NCI-H128 (cell line): Measurements from ENCODE around the gene WRAP73.

Source experiments
- DNase-seq: peaks from one replicate; lab custom pipeline; 2025; ENCODE audit not compliant: unreplicated experiment; lab: John Stamatoyannopoulos, UW

WRAP73 gene

DNA sequence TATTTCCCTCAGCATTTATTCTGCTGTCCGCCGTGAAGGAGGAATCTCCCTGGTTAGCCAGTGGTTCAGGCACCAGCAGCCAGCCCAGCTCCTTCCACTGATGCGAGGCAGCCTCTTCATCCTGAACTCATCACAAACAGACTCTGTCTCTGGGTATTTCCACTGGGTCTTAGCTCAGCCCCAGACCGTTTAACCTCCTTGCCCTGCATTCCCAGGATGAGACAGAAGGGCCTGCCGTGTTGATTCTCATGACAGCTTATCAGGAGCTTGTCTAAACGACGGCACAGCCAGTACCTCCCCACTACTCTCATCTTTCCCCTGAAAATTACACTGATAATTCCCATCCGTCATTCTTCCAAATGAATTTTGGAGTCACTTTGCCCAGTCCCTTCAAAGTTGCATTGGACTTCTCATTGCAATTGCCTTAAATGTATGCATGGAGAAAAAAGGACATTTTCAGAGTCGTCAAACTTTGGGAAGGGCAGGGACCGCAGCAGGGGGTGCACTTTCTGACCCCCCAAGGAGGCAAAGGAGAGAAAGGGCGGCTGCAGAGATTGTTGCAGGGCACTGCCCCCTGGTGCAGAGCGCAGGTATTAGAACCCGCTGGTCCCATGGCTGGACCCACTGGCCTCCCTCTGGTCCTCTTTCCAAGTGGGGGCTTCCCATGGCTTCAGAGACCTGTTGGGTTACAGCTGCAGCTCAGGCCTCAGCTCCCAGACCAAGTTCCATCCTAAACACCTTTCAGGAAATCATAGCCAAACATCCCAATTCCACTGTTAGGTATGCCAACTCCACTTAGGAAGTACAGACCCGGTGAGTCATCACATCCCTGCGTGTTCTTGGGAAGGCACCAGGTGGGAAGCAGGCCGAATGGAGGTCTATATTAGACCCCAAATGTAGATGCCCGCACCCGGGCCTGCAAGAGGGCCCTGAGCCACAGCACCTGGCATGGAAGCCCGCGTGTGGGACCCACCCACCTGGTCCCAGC lies 34.9 kb downstream of the WRAP73 start:
- DNase-seq = peak; percentile 12

- DNase-seq = no peak
These were observed 37.8 kb downstream of the WRAP73 start for GRCh38 chr1:3612123-3612522.

DNA sequence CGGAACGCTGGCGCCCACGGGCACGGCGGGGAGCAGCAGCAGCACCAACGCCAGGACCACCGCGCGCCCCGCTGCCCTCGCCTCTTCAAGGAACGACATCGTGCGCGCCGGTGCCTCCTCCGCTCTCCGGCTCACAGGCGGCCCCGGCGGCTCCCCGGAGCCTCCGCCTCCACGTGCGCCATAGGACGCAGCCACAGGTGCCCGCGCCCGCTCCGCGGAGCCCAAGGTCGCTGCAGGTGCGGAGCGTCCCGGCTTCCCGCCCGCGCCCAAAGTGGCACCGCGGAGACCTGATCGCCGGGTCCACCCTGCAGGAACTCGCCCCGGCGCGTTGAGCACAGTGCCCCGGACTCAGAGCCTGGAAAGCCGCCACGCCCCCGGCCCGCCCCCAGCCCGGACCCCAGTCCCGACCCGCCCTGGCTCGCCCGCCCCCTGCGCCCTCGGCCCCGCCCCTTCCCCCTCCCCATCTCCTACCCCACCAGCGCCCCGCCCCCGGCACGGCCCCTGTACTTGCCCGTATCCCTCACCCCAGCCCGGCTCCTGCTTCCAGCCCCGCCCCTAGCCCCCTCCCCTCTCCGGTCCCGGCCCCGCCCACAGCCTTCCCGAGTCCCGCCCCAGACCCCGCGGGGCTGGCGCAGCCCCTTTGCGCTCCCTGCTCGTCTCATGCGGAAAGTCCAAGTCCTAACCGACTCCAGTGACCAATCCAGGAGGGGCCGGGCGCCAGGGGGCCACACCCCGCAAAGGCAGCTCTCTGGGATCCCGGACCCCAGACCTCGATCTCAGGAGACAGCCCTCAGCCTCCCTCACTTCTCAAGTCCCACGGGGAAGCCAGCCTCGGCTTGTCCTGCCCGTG lies 38.5 kb downstream of the WRAP73 start, which contains the start of gene MEGF6:
MEGF6 (minus strand) TSS at position 339 of the 850 bp plus-strand sequence; CDS start at position 99, 240 bp downstream.
- peak; percentile 38 for DNase-seq

DNA sequence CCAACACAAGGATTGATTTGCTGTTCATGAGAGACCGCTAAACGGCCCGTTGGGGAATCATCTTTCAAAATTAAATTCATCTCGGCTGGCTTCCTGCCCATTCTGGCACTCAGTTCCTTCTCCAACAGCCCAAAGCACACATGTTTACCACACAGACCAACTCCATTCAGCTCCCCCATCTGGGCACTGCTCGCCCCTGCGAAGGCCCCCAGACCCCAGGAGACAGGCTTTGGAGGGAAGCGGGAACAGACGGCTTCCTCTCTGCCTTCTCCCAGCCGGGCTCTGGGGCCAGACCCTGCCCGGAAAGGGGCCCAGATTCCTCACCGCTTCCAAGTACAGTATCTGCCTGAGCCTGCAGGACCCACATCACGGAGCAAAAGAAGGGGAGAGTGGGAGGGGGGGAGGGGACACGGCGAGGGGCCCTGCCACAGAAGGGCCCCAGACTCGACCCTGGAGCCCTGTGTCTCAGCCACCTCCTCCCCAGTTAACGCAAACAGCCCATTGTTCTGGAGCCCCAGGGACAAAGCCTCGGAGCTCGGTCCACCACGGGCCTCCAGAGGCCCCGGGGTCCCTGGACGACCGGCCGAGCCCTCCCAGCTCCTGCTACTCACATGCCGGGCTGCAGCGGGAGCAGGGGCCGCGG lies 39.3 kb downstream of the WRAP73 start:
- DNase-seq = peak; percentile 72

GRCh38 chr1:3609769-3610526 lies 40.0 kb downstream of the WRAP73 start:
- DNase-seq = no peak

GRCh38 chr1:3609016-3609768 lies 40.7 kb downstream of the WRAP73 start:
- DNase-seq = no peak

DNA sequence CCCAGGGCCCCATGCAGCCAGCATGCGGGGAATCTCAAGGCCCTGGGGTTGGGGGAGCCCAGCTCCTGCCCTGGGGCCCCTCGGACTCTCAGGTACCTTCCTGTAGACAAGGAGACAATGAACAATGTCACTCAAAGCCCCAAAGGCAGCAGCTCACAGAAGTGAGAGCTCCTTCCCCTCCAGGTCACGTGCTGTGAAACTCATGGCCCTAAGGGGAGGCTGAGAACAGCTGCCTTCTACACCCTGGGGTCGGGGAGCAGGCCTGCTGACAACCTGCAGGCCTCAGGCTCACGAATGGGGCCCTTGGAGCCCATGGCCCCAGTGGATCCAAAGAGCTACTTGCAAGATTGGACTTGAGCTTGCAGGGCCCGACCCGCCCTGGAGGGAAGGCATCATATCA lies 41.7 kb downstream of the WRAP73 start:
- no peak for DNase-seq

DNA sequence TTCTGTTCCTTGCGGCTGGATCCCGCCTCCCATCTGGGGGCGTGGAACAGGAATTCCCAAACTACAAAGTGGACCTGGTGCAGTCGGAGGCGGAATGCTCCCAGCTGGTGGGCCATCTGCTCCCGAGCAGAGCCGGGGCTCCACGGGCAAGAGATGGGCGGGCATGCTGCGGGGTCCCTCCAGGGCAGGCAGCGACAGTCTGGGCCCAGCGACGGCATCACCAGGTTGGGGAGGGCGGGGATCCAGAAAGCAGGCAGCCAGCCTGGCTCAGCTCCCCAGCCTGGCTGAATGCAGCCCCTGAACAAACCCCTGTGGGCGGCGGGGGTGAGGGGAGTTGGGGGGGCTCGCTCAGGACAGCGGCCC lies 42.2 kb downstream of the WRAP73 start:
- DNase-seq = no peak

- DNase-seq = no peak
These were observed 42.9 kb downstream of the WRAP73 start for GRCh38 chr1:3606779-3607702.

GRCh38 chr1:3604997-3605823 lies 44.7 kb downstream of the WRAP73 start:
- DNase-seq = no peak

DNA sequence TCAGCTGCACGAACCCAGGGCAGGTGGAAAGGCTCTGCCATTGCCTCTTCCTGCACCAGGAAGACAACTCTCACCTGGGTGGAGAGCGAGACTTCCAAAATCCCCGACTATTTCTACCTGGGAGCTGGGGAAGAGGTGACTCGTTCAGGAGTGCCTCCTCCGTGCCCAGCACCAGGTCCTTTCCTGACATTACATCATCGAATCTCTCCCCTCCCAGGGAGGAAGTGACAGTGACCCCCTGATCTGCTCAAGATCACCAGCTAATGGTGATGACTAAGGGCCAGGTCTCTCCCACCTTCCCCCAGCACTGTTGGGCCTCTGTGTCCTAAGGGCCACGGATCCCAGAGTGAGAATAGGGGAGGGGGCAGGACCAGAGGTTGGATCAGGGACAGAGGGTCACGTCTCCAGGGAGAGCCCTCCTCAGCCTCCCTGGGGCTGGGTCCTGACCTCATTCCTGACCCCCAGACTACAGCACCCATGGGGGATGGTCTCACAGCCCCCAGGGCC lies 45.4 kb downstream of the WRAP73 start:
- no peak for DNase-seq

DNA sequence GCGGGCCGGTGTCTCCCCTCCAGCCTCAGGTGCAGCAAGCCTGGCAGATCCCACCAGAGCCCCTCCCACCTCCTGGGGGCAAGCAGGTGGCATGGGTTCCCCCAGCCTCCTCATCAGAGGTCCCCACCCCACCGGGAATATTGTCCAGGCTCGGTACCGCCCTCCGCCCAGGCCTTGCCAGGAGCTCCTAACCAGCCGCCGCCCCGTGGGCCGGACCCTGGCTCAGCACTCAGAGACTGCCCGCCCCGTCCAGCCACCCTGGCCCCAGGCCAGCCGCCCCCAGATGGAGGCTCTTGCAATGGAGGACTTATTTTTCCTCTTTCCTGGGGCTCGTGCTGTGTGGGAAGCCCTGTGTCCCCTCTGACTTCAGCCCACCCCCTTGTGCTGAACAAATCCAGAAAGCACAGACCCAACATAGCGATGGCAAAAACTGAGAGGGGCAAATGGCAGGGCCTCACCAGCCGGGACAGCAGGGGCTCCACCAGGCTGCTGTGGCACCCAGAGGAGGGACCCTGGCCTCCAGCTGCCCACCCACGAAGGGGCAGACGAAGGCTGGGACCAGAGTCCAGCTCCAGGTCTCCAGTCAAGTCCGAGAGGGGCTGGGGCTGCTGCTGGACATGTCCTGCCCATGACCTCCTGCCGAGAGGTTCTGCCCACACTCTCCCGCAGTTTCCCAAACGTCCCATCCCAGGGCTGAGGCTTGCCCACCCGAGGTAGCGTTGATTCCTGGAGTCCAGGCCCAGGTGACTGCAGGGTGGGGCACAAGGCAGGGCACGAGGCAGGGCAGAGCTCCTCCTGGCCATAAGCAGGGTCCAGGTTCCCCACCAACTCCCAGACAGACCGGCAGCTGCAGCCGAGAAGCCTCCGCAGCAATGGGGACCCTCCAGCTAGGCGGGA lies 46.1 kb downstream of the WRAP73 start:
- no peak for DNase-seq

- no peak for DNase-seq
These were observed 46.7 kb downstream of the WRAP73 start for GRCh38 chr1:3603156-3603555.

DNA sequence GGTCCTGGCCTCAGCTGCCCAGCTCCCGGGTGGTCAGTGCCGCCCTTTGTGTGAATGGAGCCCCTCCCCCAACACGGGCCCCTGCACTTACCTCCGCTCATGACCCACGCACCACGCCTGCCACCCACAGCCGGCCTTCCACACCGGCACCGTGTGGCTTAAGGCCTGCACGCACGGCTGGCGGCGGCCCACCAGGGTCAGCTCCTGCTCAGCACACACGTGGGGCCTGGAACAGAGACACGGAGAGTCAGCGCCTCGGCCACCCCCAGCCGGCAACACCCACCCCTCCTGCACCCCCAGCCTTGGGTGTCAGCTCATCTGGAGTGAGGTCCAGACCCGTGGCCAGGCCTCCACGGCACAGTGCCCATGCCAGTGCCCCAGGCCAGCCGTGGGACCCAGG lies 47.5 kb downstream of the WRAP73 start:
- no peak for DNase-seq

DNA sequence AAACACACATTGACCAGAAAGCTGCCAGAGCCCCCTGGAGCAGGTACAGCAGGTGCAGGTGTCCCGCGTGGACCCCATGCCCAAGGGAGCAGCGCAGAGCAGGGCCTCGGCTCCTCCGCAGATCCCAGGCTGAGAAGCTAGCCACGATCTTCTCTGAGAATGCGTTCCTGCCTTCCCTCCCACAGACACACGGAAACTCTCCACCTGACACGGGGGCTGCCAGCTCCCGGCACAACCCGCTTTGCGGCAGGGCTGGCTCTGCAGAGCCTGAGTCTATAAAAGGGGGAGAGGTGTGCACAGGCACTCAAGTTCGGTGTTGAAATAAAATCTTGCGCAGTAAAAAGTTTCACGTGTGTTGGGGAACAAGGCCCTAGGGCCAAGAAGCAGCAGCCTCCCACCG lies 48.2 kb downstream of the WRAP73 start:
- DNase-seq = no peak

DNA sequence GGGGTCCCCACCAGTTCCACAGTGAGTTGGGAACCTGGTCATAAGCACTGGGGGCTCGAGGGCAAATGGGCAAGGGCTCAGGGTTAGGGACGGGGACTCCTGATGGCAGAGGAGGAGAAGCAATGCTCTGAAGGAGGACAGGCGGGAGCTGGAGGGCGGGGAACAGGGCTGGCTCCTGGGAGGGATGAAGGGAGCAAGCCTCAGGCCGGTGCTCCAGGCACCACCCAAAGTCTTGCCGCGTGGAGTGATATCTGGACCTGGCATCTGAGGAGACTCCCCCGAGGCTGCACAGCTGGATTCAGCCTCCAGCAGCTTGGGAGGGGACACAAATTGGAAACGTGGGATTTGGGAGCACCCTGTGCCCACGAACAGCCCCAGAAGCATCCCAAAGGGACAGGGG lies 49.5 kb downstream of the WRAP73 start:
- no peak for DNase-seq

DNA sequence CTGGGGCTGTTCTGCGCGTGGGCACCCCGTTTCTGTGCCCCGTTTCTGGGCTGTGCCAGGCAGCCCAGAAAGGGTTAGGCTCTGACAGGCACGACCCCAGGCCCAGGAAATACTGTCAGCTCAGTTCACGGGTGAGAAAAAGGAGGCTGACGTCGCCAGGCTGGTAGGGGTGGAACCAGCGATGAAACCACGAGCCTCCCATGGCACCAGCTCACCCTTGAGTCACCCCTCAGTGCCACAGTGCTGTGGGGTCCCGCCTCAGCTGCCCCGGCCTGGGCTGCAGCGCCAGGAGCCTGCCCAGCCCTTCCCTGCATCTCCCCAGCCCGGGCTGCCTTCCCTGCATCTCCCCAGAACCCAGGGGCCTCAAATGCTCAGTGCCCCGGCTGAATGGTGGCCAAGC lies 50.1 kb downstream of the WRAP73 start:
- no peak for DNase-seq
